GM12878 (cell line): Measurements from ENCODE around the gene CAPN3.

Experiments
- BCL3 ChIP-seq: IDR thresholded peaks from 2 replicates; pipeline ENCODE4 v1.6.1; 2011; ENCODE audit warnings: borderline replicate concordance, low read depth, mild to moderate bottlenecking, moderate library complexity, low read length; ENCODE audit not compliant: insufficient read depth, poor library complexity, severe bottlenecking
- CUX1 ChIP-seq: IDR thresholded peaks from 2 replicates; pipeline ENCODE4 v1.6.1; 2012; ENCODE audit warnings: improper control_type of control experiment, low read depth, low read length; ENCODE audit not compliant: insufficient replicate concordance
- EP300 ChIP-seq, 2 experiments: fragments of 150-350 bp in 1 of 2; IDR thresholded peaks; 2 replicates each; pipeline ENCODE4 v1.6.1; 2011 to 2012; ENCODE audit warnings: low read depth in 2 of 2, low read length in 2 of 2, borderline replicate concordance in 1 of 2, improper control_type of control experiment in 1 of 2, inconsistent platforms in 1 of 2; ENCODE audit not compliant: control insufficient read depth in 1 of 2
- IRF3 ChIP-seq: fragments of 450-650 bp; IDR thresholded peaks from 2 replicates; pipeline ENCODE4 v1.6.1; 2014; ENCODE audit warnings: mild to moderate bottlenecking
- SRF ChIP-seq, 2 experiments: IDR thresholded peaks; 2 replicates each; pipeline ENCODE4 v1.6.1; 2011; ENCODE audit warnings: low read depth in 2 of 2, low read length in 2 of 2, mild to moderate bottlenecking in 1 of 2, moderate library complexity in 1 of 2
- WRNIP1 ChIP-seq: IDR thresholded peaks from 2 replicates; pipeline ENCODE4 v1.6.1; 2011; ENCODE audit warnings: low read depth, low read length, improper control_type of control experiment, borderline replicate concordance
- YY1 ChIP-seq: IDR thresholded peaks from 2 replicates; pipeline ENCODE4 v1.6.1; 2011; ENCODE audit warnings: low read depth, mild to moderate bottlenecking, low read length
- ZNF274 ChIP-seq: IDR thresholded peaks from one replicate; pipeline ENCODE4 v1.8.0; 2011; ENCODE audit not compliant: insufficient read length, insufficient read depth

- TF ChIP-seq BCL3 = no peak
- TF ChIP-seq EP300 (IDR thresholded peaks at IDR 0.05; ENCODE audit: borderline replicate concordance in 1 of 2, control insufficient read depth in 1 of 2, low read depth in 2 of 2, low read length in 2 of 2) = no peak
- TF ChIP-seq ZNF274 = no peak
- no peak for TF ChIP-seq SRF (IDR thresholded peaks at IDR 0.05; ENCODE audit: low read depth in 2 of 2, low read length in 2 of 2)
- no peak for TF ChIP-seq CUX1
- no peak for TF ChIP-seq YY1
- no peak for TF ChIP-seq IRF3
- no peak for TF ChIP-seq WRNIP1
These were observed 15.5 kb downstream of the CAPN3 start for GRCh38 chr15:42374810-42375209.
